SK-N-SH (cell line): Measurements from ENCODE around the gene VIM.

ENCODE experiments used
- CHD2 ChIP-seq: fragments of 150-350 bp; IDR thresholded peaks from 2 replicates; pipeline ENCODE4 v1.6.1; 2018; ENCODE audit warnings: low read length; ENCODE audit not compliant: partially characterized antibody
- EP300 ChIP-seq, 2 experiments: IDR thresholded peaks; 2 replicates each; pipeline versions ENCODE4 v1.4.0 to v1.6.1; 2012; ENCODE audit warnings: borderline replicate concordance in 1 of 2, low read depth in 1 of 2, low read length in 1 of 2
- EZH2phosphoT487 ChIP-seq: fragments of 200-600 bp; sonication (generic); IDR thresholded peaks from 2 replicates; pipeline ENCODE4 v1.6.1; 2017; ENCODE audit warnings: low read depth, mixed run types, mild to moderate bottlenecking, antibody characterized with exemption, moderate library complexity, borderline replicate concordance
- FOXJ3 ChIP-seq: sonication (generic); formaldehyde crosslinking; IDR thresholded peaks from 2 replicates; pipeline ENCODE4 v1.5.1; 2020; ENCODE audit warnings: mild to moderate bottlenecking, missing genetic modification reagents
- GABPA ChIP-seq: IDR thresholded peaks from 2 replicates; pipeline ENCODE4 v1.4.0; 2012; ENCODE audit warnings: low read depth, mild to moderate bottlenecking
- POLR2AphosphoS5 ChIP-seq: IDR thresholded peaks from 2 replicates; pipeline ENCODE4 v1.6.1; 2012; ENCODE audit warnings: low read depth, low read length
- RAD21 ChIP-seq: IDR thresholded peaks from 2 replicates; pipeline ENCODE4 v1.6.1; 2012; ENCODE audit warnings: mild to moderate bottlenecking, low read length
- SIN3A ChIP-seq: IDR thresholded peaks from 2 replicates; pipeline ENCODE4 v1.6.1; 2012; ENCODE audit warnings: low read depth, mild to moderate bottlenecking, low read length, moderate library complexity, borderline replicate concordance
- TAF1 ChIP-seq: IDR thresholded peaks from 2 replicates; pipeline ENCODE4 v1.6.1; 2012; ENCODE audit warnings: low read depth, mild to moderate bottlenecking, low read length, moderate library complexity, borderline replicate concordance
- TF ChIP-seq, protein P1 (sequence below): IDR thresholded peaks from 2 replicates; pipeline ENCODE4 v1.4.0; 2012; ENCODE audit warnings: low read depth, borderline replicate concordance
- TF ChIP-seq, protein P2 (sequence below): fragments of 200-600 bp; sonication (generic); IDR thresholded peaks from 2 replicates; pipeline ENCODE4 v1.6.1; 2017; ENCODE audit warnings: antibody characterized with exemption, mild to moderate bottlenecking, moderate library complexity

DNA sequence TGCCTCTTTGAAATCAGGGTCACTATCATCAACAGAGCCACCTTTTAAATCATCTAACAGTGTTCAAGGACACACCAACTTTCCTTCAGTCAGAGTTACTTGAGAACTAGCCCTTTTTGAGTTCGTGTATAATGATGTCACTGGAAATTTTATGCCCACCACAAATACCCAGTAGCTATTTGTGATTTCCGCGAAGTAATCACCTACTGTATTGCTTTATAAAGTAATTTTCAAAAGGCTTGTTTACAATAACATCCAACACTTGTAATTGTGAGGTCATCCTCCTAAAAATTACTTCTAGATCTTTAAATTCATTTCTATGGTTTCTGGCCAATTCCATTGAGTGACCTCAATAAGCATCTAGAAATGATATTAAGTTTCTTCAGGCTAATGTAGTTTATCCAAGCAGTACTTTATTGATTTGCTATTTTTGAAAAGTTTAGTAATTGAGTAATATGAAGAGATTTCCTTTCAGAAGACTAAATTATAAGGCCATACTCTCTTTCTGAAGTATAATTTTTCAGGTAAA, 39.3 kb upstream of the VIM start:
- TF ChIP-seq EZH2phosphoT487 (no peak), CHD2 (no peak), FOXJ3 (CRISPR knock-in tag) (no peak), RAD21 (no peak), SIN3A (no peak), TAF1 (no peak), POLR2AphosphoS5 (no peak), EP300 (IDR thresholded peaks at IDR 0.05; ENCODE audit: borderline replicate concordance in 1 of 2, low read depth in 1 of 2, low read length in 1 of 2) (no peak), GABPA (no peak)
- TF ChIP-seq, protein P1, sequence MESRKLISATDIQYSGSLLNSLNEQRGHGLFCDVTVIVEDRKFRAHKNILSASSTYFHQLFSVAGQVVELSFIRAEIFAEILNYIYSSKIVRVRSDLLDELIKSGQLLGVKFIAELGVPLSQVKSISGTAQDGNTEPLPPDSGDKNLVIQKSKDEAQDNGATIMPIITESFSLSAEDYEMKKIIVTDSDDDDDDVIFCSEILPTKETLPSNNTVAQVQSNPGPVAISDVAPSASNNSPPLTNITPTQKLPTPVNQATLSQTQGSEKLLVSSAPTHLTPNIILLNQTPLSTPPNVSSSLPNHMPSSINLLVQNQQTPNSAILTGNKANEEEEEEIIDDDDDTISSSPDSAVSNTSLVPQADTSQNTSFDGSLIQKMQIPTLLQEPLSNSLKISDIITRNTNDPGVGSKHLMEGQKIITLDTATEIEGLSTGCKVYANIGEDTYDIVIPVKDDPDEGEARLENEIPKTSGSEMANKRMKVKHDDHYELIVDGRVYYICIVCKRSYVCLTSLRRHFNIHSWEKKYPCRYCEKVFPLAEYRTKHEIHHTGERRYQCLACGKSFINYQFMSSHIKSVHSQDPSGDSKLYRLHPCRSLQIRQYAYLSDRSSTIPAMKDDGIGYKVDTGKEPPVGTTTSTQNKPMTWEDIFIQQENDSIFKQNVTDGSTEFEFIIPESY = no peak
- TF ChIP-seq, protein P2, sequence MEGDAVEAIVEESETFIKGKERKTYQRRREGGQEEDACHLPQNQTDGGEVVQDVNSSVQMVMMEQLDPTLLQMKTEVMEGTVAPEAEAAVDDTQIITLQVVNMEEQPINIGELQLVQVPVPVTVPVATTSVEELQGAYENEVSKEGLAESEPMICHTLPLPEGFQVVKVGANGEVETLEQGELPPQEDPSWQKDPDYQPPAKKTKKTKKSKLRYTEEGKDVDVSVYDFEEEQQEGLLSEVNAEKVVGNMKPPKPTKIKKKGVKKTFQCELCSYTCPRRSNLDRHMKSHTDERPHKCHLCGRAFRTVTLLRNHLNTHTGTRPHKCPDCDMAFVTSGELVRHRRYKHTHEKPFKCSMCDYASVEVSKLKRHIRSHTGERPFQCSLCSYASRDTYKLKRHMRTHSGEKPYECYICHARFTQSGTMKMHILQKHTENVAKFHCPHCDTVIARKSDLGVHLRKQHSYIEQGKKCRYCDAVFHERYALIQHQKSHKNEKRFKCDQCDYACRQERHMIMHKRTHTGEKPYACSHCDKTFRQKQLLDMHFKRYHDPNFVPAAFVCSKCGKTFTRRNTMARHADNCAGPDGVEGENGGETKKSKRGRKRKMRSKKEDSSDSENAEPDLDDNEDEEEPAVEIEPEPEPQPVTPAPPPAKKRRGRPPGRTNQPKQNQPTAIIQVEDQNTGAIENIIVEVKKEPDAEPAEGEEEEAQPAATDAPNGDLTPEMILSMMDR = no peak
